ENCODE results near the gene GJB5.

The GJB5 gene

GRCh38 chr1:34786521-34787325, 31.9 kb downstream of the GJB5 start:
- no peak for TF ChIP-seq FOXP2 (optimal IDR thresholded peaks at IDR 0.05; ENCODE audit: borderline replicate concordance, extremely low read depth, extremely low read length, insufficient read depth)
- no peak for TF ChIP-seq POLR2AphosphoS5 (IDR thresholded peaks at IDR 0.05; ENCODE audit: low read depth, low read length)

- TF ChIP-seq FOXP2 (optimal IDR thresholded peaks at IDR 0.05; ENCODE audit: borderline replicate concordance, extremely low read depth, extremely low read length, insufficient read depth), result no peak
- TF ChIP-seq SIN3A (IDR thresholded peaks at IDR 0.05; ENCODE audit: borderline replicate concordance, insufficient read depth, low read length), result no peak
- TF ChIP-seq REST (IDR thresholded peaks at IDR 0.05; ENCODE audit: insufficient read depth in 1 of 2, low read depth in 2 of 2, low read length in 2 of 2), result no peak
- TF ChIP-seq POLR2AphosphoS5 (IDR thresholded peaks at IDR 0.05; ENCODE audit: low read depth, low read length), result no peak
- no peak for TF ChIP-seq TAF1 (IDR thresholded peaks at IDR 0.05; ENCODE audit: borderline replicate concordance, insufficient read depth, low read length)
Measured at GRCh38 chr1:34787461-34788420, 32.9 kb downstream of the GJB5 start.

GRCh38 chr1:34790985-34791384, 36.1 kb downstream of the GJB5 start:
- no peak for TF ChIP-seq POLR2AphosphoS5 (IDR thresholded peaks at IDR 0.05; ENCODE audit: low read depth, low read length)
- TF ChIP-seq REST (IDR thresholded peaks at IDR 0.05; ENCODE audit: insufficient read depth in 1 of 2, low read depth in 2 of 2, low read length in 2 of 2), result no peak
- no peak for TF ChIP-seq SIN3A (IDR thresholded peaks at IDR 0.05; ENCODE audit: borderline replicate concordance, insufficient read depth, low read length)
- no peak for TF ChIP-seq TAF1 (IDR thresholded peaks at IDR 0.05; ENCODE audit: borderline replicate concordance, insufficient read depth, low read length)
- TF ChIP-seq FOXP2 (optimal IDR thresholded peaks at IDR 0.05; ENCODE audit: borderline replicate concordance, extremely low read depth, extremely low read length, insufficient read depth), result no peak

- TF ChIP-seq SIN3A (IDR thresholded peaks at IDR 0.05; ENCODE audit: borderline replicate concordance, insufficient read depth, low read length) (no peak), POLR2AphosphoS5 (IDR thresholded peaks at IDR 0.05; ENCODE audit: low read depth, low read length) (no peak), REST (IDR thresholded peaks at IDR 0.05; ENCODE audit: insufficient read depth in 1 of 2, low read depth in 2 of 2, low read length in 2 of 2) (no peak), FOXP2 (optimal IDR thresholded peaks at IDR 0.05; ENCODE audit: borderline replicate concordance, extremely low read depth, extremely low read length, insufficient read depth) (no peak), TAF1 (IDR thresholded peaks at IDR 0.05; ENCODE audit: borderline replicate concordance, insufficient read depth, low read length) (no peak)
Measured at GRCh38 chr1:34792424-34792823, 37.6 kb downstream of the GJB5 start.

- no peak for TF ChIP-seq SIN3A (IDR thresholded peaks at IDR 0.05; ENCODE audit: borderline replicate concordance, insufficient read depth, low read length)
- no peak for TF ChIP-seq FOXP2 (optimal IDR thresholded peaks at IDR 0.05; ENCODE audit: borderline replicate concordance, extremely low read depth, extremely low read length, insufficient read depth)
- TF ChIP-seq REST (IDR thresholded peaks at IDR 0.05; ENCODE audit: insufficient read depth in 1 of 2, low read depth in 2 of 2, low read length in 2 of 2), result no peak
- no peak for TF ChIP-seq POLR2AphosphoS5 (IDR thresholded peaks at IDR 0.05; ENCODE audit: low read depth, low read length)
- TF ChIP-seq TAF1 (IDR thresholded peaks at IDR 0.05; ENCODE audit: borderline replicate concordance, insufficient read depth, low read length), result no peak
Measured at GRCh38 chr1:34792868-34793727, 38.3 kb downstream of the GJB5 start, which contains the start of gene GJA4. TSS of gene GJA4 (plus strand) at chr1:34792999. CDS start at chr1:34794214, 1,215 bp downstream.
